ENCODE measurements around the gene YTHDF1. TPM values are rescaled to one million over a fixed set of nuclear protein-coding genes. Genes with fewer than 3 reads are reported as not detected.

YTHDF1 gene
- total and polyA plus RNA-seq, 8 donors: 11.1 to 24.0 (median 15.9) TPM

- Histone ChIP-seq H3K27me3 (no peaks in the 10 kb centered on the region), H3K4me3 (no peak overlapping the region), H3K36me3 (peaks cover 0 to 3% (median 0%) of the 10 kb centered on the region in 3 donors), H3K9me3 (no peaks in the 10 kb centered on the region), H3K4me1 (no peaks in the 10 kb centered on the region), H3K27ac (no peak overlapping the region)
- DNase-seq (peak in 1 of 6 donors; percentile 52), ATAC-seq (no peak), FAIRE-seq (no peak)
- TF ChIP-seq CTCF (IDR thresholded peaks at IDR 0.05): no peak
- intact Hi-C loops (cut with DNase I): no loop called here
- WGBS, 2 donors: 80 to 86% methylated on average over 17 of the region's 17 CpGs
Measured at GRCh38 chr20:63189846-63190559, 25.9 kb downstream of the YTHDF1 start.

- DNase-seq (no peak), FAIRE-seq (no peak), ATAC-seq (no peak)
- no peaks in the 10 kb centered on the region for H3K9me3 ChIP-seq
- H3K4me3 ChIP-seq: no peak overlapping the region
- no peaks in the 10 kb centered on the region for H3K27me3 ChIP-seq
- no peak overlapping the region for H3K27ac ChIP-seq
- TF ChIP-seq CTCF (IDR thresholded peaks at IDR 0.05): no peak
- 57 to 78% methylated on average over 4 to 5 of the region's 5 CpGs for WGBS, 2 donors
- intact Hi-C loops (cut with DNase I): no loop called here
- H3K4me1 ChIP-seq: no peaks in the 10 kb centered on the region
- no peaks in the 10 kb centered on the region for H3K36me3 ChIP-seq
Measured at GRCh38 chr20:63189322-63189642, 26.6 kb downstream of the YTHDF1 start.

GRCh38 chr20:63188641-63189321 lies 27.1 kb downstream of the YTHDF1 start:
- H3K27ac ChIP-seq: no peak overlapping the region
- DNase-seq: peak in 1 of 6 donors; percentile 60
- FAIRE-seq: no peak
- 59 to 70% methylated on average over 14 to 15 of the region's 15 CpGs for WGBS, 2 donors
- intact Hi-C loops (cut with DNase I): no loop called here
- no peak overlapping the region for H3K4me3 ChIP-seq
- H3K27me3 ChIP-seq: no peaks in the 10 kb centered on the region
- H3K36me3 ChIP-seq: no peaks in the 10 kb centered on the region
- H3K9me3 ChIP-seq: no peaks in the 10 kb centered on the region
- H3K4me1 ChIP-seq: no peaks in the 10 kb centered on the region
- no peak for TF ChIP-seq CTCF (IDR thresholded peaks at IDR 0.05)
- ATAC-seq: no peak

GRCh38 chr20:63188159-63188442 lies 27.8 kb downstream of the YTHDF1 start:
- Histone ChIP-seq H3K27ac (no peak overlapping the region), H3K4me3 (no peak overlapping the region), H3K4me1 (no peaks in the 10 kb centered on the region), H3K9me3 (no peaks in the 10 kb centered on the region), H3K36me3 (no peaks in the 10 kb centered on the region), H3K27me3 (no peaks in the 10 kb centered on the region)
- DNase-seq (peak in 1 of 6 donors; percentile 60), FAIRE-seq (no peak), ATAC-seq (no peak)
- intact Hi-C loops (cut with DNase I): no loop called here
- WGBS, 2 donors: 70 to 81% methylated on average over 13 of the region's 13 CpGs
- no peak for TF ChIP-seq CTCF (IDR thresholded peaks at IDR 0.05)
